ENCODE results near the gene MAD1L1. TPM values are rescaled to one million over a fixed set of nuclear protein-coding genes. Genes with fewer than 3 reads are reported as not detected.

MAD1L1 gene
- total and polyA plus RNA-seq, 4 donors = 12.8 to 20.7 (median 16.5) TPM

DNA sequence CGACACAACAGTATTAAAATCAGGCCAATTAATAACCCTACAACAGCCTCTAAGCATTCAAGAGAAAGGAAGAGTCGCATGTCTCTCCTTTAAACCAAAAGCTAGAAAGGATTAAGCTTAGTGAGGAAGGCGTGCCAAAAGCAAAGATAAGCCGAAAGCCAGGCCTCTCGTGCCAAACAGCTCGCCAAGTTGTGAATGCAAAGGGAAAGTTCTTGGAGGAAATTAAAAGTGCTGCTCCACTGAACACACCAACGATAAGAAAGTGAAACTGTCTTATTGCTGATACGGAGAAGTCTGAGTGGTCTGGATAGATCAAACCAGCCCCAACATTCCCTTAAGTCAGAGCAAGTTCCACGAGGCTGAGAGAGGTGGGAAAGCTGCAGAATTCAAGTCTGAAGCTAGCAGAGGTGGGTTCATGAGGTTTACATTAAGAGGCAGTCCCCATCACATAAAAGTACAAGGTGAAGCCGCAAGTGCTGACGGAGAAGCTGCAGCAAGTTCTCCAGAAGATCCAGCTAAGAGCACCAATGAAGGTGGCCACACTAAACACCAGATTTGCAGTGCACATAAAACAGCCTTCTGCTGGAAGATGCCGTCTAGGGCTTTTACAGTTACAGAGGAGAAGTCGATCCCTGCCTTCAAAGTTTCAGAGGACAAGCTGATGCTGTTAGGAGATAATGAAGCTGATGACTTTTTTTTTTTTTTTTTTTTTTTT lies 194.8 kb downstream of the MAD1L1 start:
- Histone ChIP-seq H3K4me3 (ENCODE audit: low read depth in 1 of 3, low read length in 3 of 3) (no peak overlapping the region), H3K27me3 (ENCODE audit: control insufficient read depth in 4 of 4, insufficient read depth in 4 of 4, low read length in 3 of 4) (no peaks in the 10 kb centered on the region), H3K36me3 (ENCODE audit: control insufficient read depth in 4 of 4, insufficient read depth in 3 of 4, low read depth in 1 of 4, low read length in 3 of 4) (no peaks in the 10 kb centered on the region), H3K9ac (ENCODE audit: low read depth in 1 of 2, low read length in 2 of 2) (no peak overlapping the region), H3K4me1 (ENCODE audit: control insufficient read depth in 4 of 4, insufficient read depth in 4 of 4, low read length in 3 of 4) (peaks cover 0 to 7% (median 4%) of the 10 kb centered on the region in 4 donors), H3K27ac (ENCODE audit: low read depth in 1 of 2, low read length in 2 of 2) (no peak overlapping the region), H3K9me3 (ENCODE audit: control insufficient read depth in 4 of 4, low read length in 3 of 4) (no peaks in the 10 kb centered on the region)
- DNase-seq (ENCODE audit: low spot score) = no peak
- WGBS = 41% methylated on average over 13 of the region's 13 CpGs
- TF ChIP-seq JUND (IDR thresholded peaks at IDR 0.05) (no peak), TAF1 (conservative IDR thresholded peaks at IDR 0.05) (no peak), HNF4G (IDR thresholded peaks at IDR 0.05) (no peak), CTCF (IDR thresholded peaks at IDR 0.05; ENCODE audit: low read depth, low read length, missing input control) (no peak), FOXA2 (IDR thresholded peaks at IDR 0.05) (no peak), FOXA1 (IDR thresholded peaks at IDR 0.05) (no peak), HNF4A (conservative IDR thresholded peaks at IDR 0.05) (no peak), GABPA (IDR thresholded peaks at IDR 0.05 in 1 of 2, conservative IDR thresholded peaks at IDR 0.05 in 1 of 2) (no peak), RAD21 (IDR thresholded peaks at IDR 0.05) (no peak)
- TF ChIP-seq, protein P1, sequence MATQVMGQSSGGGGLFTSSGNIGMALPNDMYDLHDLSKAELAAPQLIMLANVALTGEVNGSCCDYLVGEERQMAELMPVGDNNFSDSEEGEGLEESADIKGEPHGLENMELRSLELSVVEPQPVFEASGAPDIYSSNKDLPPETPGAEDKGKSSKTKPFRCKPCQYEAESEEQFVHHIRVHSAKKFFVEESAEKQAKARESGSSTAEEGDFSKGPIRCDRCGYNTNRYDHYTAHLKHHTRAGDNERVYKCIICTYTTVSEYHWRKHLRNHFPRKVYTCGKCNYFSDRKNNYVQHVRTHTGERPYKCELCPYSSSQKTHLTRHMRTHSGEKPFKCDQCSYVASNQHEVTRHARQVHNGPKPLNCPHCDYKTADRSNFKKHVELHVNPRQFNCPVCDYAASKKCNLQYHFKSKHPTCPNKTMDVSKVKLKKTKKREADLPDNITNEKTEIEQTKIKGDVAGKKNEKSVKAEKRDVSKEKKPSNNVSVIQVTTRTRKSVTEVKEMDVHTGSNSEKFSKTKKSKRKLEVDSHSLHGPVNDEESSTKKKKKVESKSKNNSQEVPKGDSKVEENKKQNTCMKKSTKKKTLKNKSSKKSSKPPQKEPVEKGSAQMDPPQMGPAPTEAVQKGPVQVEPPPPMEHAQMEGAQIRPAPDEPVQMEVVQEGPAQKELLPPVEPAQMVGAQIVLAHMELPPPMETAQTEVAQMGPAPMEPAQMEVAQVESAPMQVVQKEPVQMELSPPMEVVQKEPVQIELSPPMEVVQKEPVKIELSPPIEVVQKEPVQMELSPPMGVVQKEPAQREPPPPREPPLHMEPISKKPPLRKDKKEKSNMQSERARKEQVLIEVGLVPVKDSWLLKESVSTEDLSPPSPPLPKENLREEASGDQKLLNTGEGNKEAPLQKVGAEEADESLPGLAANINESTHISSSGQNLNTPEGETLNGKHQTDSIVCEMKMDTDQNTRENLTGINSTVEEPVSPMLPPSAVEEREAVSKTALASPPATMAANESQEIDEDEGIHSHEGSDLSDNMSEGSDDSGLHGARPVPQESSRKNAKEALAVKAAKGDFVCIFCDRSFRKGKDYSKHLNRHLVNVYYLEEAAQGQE (IDR thresholded peaks at IDR 0.05) = no peak

GRCh38 chr7:2037301-2037807 lies 195.4 kb downstream of the MAD1L1 start:
- no peaks in the 10 kb centered on the region for H3K36me3 ChIP-seq (ENCODE audit: control insufficient read depth in 4 of 4, insufficient read depth in 3 of 4, low read depth in 1 of 4, low read length in 3 of 4)
- H3K27ac ChIP-seq (ENCODE audit: low read depth in 1 of 2, low read length in 2 of 2) = no peak overlapping the region
- no peak overlapping the region for H3K4me3 ChIP-seq (ENCODE audit: low read depth in 1 of 3, low read length in 3 of 3)
- no peaks in the 10 kb centered on the region for H3K9me3 ChIP-seq (ENCODE audit: control insufficient read depth in 4 of 4, low read length in 3 of 4)
- H3K4me1 ChIP-seq (ENCODE audit: control insufficient read depth in 4 of 4, insufficient read depth in 4 of 4, low read length in 3 of 4) = peaks cover 0 to 7% (median 4%) of the 10 kb centered on the region in 4 donors
- WGBS = 79% methylated on average over 17 of the region's 17 CpGs
- DNase-seq (ENCODE audit: low spot score) = no peak
- H3K9ac ChIP-seq (ENCODE audit: low read depth in 1 of 2, low read length in 2 of 2) = no peak overlapping the region
- no peaks in the 10 kb centered on the region for H3K27me3 ChIP-seq (ENCODE audit: control insufficient read depth in 4 of 4, insufficient read depth in 4 of 4, low read length in 3 of 4)
- TF ChIP-seq FOXA2 (IDR thresholded peaks at IDR 0.05) (no peak), GABPA (IDR thresholded peaks at IDR 0.05 in 1 of 2, conservative IDR thresholded peaks at IDR 0.05 in 1 of 2) (no peak), FOXA1 (IDR thresholded peaks at IDR 0.05) (no peak), YY1 (IDR thresholded peaks at IDR 0.05) (no peak), EGR1 (IDR thresholded peaks at IDR 0.05; ENCODE audit: low read depth in 2 of 2) (no peak), TAF1 (conservative IDR thresholded peaks at IDR 0.05) (no peak), HNF4G (IDR thresholded peaks at IDR 0.05) (no peak), RAD21 (IDR thresholded peaks at IDR 0.05) (no peak)
